Bronchial epithelial cell (primary cell): ENCODE measurements around the gene SLC18B1. TPM values are rescaled to one million over a fixed set of nuclear protein-coding genes. Genes with fewer than 3 reads are reported as not detected.

ENCODE experiments used
- DNase-seq: peaks from one replicate; pipeline ENCODE4 v3.0.0-alpha.2; 2010; ENCODE audit warnings: low read depth
- FAIRE-seq: peaks from 2 replicates; lab custom pipeline; 2011; peaks lifted over from hg19 to GRCh38; lab: Jason Lieb, UNC
- H3K27me3 ChIP-seq: 2 replicates; pipeline ENCODE4 v1.5.1; 2011; ENCODE audit warnings: low read length; ENCODE audit not compliant: control insufficient read depth, insufficient read depth
- H3K36me3 ChIP-seq: 2 replicates; pipeline ENCODE4 v1.5.1; 2011; ENCODE audit warnings: low read length; ENCODE audit not compliant: control insufficient read depth, insufficient read depth
- H3K4me3 ChIP-seq: 2 replicates; pipeline ENCODE4 v1.5.1; 2011; ENCODE audit warnings: mild to moderate bottlenecking, low read depth, low read length, control low read depth
- CTCF ChIP-seq: IDR thresholded peaks from 2 replicates; pipeline ENCODE4 v1.5.1; 2011; ENCODE audit warnings: mild to moderate bottlenecking, moderate library complexity, low read length, control low read depth, inconsistent platforms; ENCODE audit not compliant: insufficient read depth, severe bottlenecking
- total RNA-seq: library from RNA; depleted of rRNA; stranded (reverse); fragments of >200 nt; gene quantifications from 2 replicates; pipeline ENCODE4 v1.2.1, GENCODE V29; 2014

The SLC18B1 gene
- total RNA-seq, 1 donor from 2014 or later = 17.1 TPM

DNA sequence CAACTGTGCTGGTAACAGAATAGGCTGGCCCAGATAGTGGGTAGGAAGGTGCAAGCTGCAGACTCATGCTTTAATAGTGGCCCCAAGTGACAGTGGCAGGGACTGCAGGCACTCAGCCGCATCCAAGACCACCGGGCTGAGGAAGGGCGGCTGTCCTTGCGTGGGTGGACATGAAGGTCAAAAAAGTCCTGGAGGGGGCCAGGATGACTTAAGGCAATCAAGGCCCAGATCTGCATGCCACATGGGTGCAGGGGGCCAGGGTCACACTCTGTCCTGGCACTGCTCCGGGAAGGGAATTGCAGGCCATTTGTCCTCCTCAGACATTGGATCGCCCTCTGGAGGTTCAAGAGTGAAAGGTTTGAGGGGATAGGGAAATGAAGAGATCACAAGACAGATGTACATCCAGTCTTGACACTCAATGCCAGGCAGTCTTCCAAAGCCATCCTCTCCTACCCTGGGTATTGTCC is 30.4 kb downstream of the SLC18B1 start:
- peak; percentile 43 for FAIRE-seq
- H3K4me3 ChIP-seq = no peak overlapping the region
- DNase-seq = peak; percentile 65
- peak; percentile 68 for TF ChIP-seq CTCF
- no peaks in the 10 kb centered on the region for H3K36me3 ChIP-seq
- H3K27me3 ChIP-seq = no peaks in the 10 kb centered on the region

- H3K36me3 ChIP-seq = no peaks in the 10 kb centered on the region
- TF ChIP-seq CTCF = no peak
- FAIRE-seq (no peak), DNase-seq (no peak)
- no peak overlapping the region for H3K4me3 ChIP-seq
- H3K27me3 ChIP-seq = no peaks in the 10 kb centered on the region
Observed at GRCh38 chr6:132765560-132765959, 32.9 kb downstream of the SLC18B1 start.

DNA sequence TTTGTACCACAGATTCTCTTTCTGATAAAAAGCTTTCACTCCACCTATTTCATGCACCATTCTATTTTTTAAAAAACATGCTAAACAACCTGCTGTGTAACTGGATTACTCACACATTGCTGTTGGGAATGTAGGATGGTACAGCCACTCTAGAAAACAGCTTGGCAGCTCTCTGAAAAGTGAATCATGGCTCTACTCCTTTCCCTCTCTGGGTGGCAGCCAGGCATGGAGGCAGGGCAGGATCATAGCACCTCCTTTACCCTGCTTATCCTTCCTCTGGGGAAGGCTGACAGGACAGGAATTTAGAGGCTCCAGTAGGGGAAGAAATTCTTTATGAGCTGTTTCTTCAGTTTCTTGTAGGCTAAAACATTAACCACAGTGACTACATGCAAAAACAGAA is 34.1 kb downstream of the SLC18B1 start:
- Histone ChIP-seq H3K36me3 (no peaks in the 10 kb centered on the region), H3K4me3 (no peak overlapping the region), H3K27me3 (no peaks in the 10 kb centered on the region)
- TF ChIP-seq CTCF = no peak
- peak; percentile 95 for DNase-seq
- FAIRE-seq = peak; percentile 36

GRCh38 chr6:132763269-132763668 is 35.2 kb downstream of the SLC18B1 start:
- no peak for TF ChIP-seq CTCF
- FAIRE-seq = no peak
- Histone ChIP-seq H3K27me3 (no peaks in the 10 kb centered on the region), H3K36me3 (no peaks in the 10 kb centered on the region), H3K4me3 (no peak overlapping the region)
- DNase-seq = no peak

- no peak for TF ChIP-seq CTCF
- Histone ChIP-seq H3K36me3 (no peaks in the 10 kb centered on the region), H3K27me3 (no peaks in the 10 kb centered on the region), H3K4me3 (no peak overlapping the region)
- DNase-seq (peak; percentile 23), FAIRE-seq (no peak)
Observed at GRCh38 chr6:132760256-132760655, 38.2 kb downstream of the SLC18B1 start.

DNA sequence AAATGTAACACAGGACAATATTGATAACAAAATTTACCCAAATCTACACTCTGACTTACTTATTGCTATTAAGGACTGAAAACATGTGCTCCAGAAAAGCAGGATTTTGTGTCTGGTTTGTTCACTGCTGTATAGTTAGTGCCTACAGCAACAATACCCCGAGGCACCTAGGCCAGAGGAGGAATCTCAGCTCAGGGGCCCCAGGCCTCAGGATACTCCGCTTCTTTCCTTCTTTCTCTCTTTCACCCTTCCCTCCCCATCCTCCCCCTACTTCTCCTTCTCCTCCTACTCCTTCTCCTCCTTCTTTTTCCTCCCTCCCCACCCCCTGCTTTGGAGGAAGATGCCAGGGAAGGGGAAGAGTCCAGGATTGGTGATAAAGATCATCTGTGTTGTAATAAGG is 39.7 kb downstream of the SLC18B1 start:
- TF ChIP-seq CTCF = no peak
- FAIRE-seq (no peak), DNase-seq (no peak)
- Histone ChIP-seq H3K4me3 (no peak overlapping the region), H3K27me3 (no peaks in the 10 kb centered on the region), H3K36me3 (no peaks in the 10 kb centered on the region)
